H9 (cell line): ENCODE results near the gene CTSW. TPM values are rescaled to one million over a fixed set of nuclear protein-coding genes. Genes with fewer than 3 reads are reported as not detected.

Experiments
- DNase-seq: peaks from one replicate; pipeline ENCODE4 v3.0.0-alpha.2; 2017
- H2AFZ ChIP-seq: one replicate; pipeline ENCODE4 v1.6.1; 2013; ENCODE audit warnings: mild to moderate bottlenecking, low read length, control low read depth, moderate library complexity
- H2AK5ac ChIP-seq: 2 replicates; pipeline ENCODE4 v1.6.1; 2013; ENCODE audit warnings: low read length, control low read depth, mixed read lengths; ENCODE audit not compliant: insufficient read length
- H2BK120ac ChIP-seq: one replicate; pipeline ENCODE4 v1.6.1; 2013; ENCODE audit warnings: low read depth, mild to moderate bottlenecking, low read length, control low read depth, inconsistent platforms; ENCODE audit not compliant: poor library complexity, severe bottlenecking
- H2BK12ac ChIP-seq: 2 replicates; pipeline ENCODE4 v1.6.1; 2013; ENCODE audit warnings: low read length, control low read depth, mixed read lengths, low read depth; ENCODE audit not compliant: insufficient read length
- H2BK15ac ChIP-seq: 2 replicates; pipeline ENCODE4 v1.6.1; 2013; ENCODE audit warnings: low read depth, low read length, control low read depth
- H2BK20ac ChIP-seq: one replicate; pipeline ENCODE4 v1.6.1; 2013; ENCODE audit warnings: low read depth, mild to moderate bottlenecking, low read length, control low read depth, inconsistent platforms; ENCODE audit not compliant: poor library complexity, severe bottlenecking
- H2BK5ac ChIP-seq: 2 replicates; pipeline ENCODE4 v1.6.1; 2013; ENCODE audit warnings: low read length, control low read depth, mixed read lengths; ENCODE audit not compliant: insufficient read length
- H3K14ac ChIP-seq: 2 replicates; pipeline ENCODE4 v1.6.1; 2013; ENCODE audit warnings: low read length, control low read depth; ENCODE audit not compliant: insufficient read depth
- H3K18ac ChIP-seq: 2 replicates; pipeline ENCODE4 v1.6.1; 2013; ENCODE audit warnings: low read depth, mild to moderate bottlenecking, mixed read lengths, low read length, control low read depth; ENCODE audit not compliant: insufficient read length
- H3K23ac ChIP-seq: 2 replicates; pipeline ENCODE4 v1.6.1; 2013; ENCODE audit warnings: low read length, control low read depth, mixed read lengths, low read depth; ENCODE audit not compliant: insufficient read length
- H3K23me2 ChIP-seq: 2 replicates; pipeline ENCODE4 v1.6.1; 2013; ENCODE audit warnings: low read depth, mild to moderate bottlenecking, mixed read lengths, low read length, control low read depth; ENCODE audit not compliant: insufficient read length, poor library complexity, severe bottlenecking
- H3K27ac ChIP-seq: 2 replicates; pipeline ENCODE4 v1.5.1; 2013; ENCODE audit warnings: low read length, control low read depth, mixed read lengths, low read depth; ENCODE audit not compliant: insufficient read length
- H3K27me3 ChIP-seq: 2 replicates; pipeline ENCODE4 v1.6.1; 2013; ENCODE audit warnings: low read length, control low read depth, inconsistent platforms; ENCODE audit not compliant: insufficient read depth
- H3K4ac ChIP-seq: 2 replicates; pipeline ENCODE4 v1.6.1; 2013; ENCODE audit warnings: low read depth, mild to moderate bottlenecking, control low read depth, inconsistent platforms, low read length, moderate library complexity
- H3K4me1 ChIP-seq: 2 replicates; pipeline ENCODE4 v1.6.1; 2013; ENCODE audit warnings: low read length, control low read depth, inconsistent platforms; ENCODE audit not compliant: insufficient read depth
- H3K4me2 ChIP-seq: 2 replicates; pipeline ENCODE4 v1.6.1; 2013; ENCODE audit warnings: low read length, control low read depth, mixed read lengths; ENCODE audit not compliant: insufficient read length, insufficient read depth
- H3K56ac ChIP-seq: 2 replicates; pipeline ENCODE4 v1.6.1; 2013; ENCODE audit warnings: low read depth, mild to moderate bottlenecking, mixed read lengths, low read length, control low read depth; ENCODE audit not compliant: insufficient read length
- H3K79me1 ChIP-seq: 2 replicates; pipeline ENCODE4 v1.6.1; 2013; ENCODE audit warnings: low read depth, mild to moderate bottlenecking, moderate library complexity, low read length, control low read depth, inconsistent platforms; ENCODE audit not compliant: insufficient read depth, poor library complexity, severe bottlenecking
- H3K79me2 ChIP-seq: 2 replicates; pipeline ENCODE4 v1.6.1; 2013; ENCODE audit warnings: low read length, control low read depth, inconsistent platforms; ENCODE audit not compliant: insufficient read depth
- H3K9ac ChIP-seq: 2 replicates; pipeline ENCODE4 v1.6.1; 2013; ENCODE audit warnings: low read length, control low read depth, mixed read lengths; ENCODE audit not compliant: insufficient read length; ENCODE audit errors: extremely low read depth
- H3K9me3 ChIP-seq: one replicate; pipeline ENCODE4 v1.6.1; 2013; ENCODE audit warnings: low read depth, low read length, inconsistent platforms; ENCODE audit not compliant: control insufficient read depth
- H3T11ph ChIP-seq: one replicate; pipeline ENCODE4 v1.6.1; 2013; ENCODE audit warnings: mild to moderate bottlenecking, low read length, control low read depth, inconsistent platforms
- H4K20me1 ChIP-seq: one replicate; pipeline ENCODE4 v1.6.1; 2013; ENCODE audit not compliant: control insufficient read depth, insufficient read length, insufficient read depth
- H4K5ac ChIP-seq: 2 replicates; pipeline ENCODE4 v1.6.1; 2013; ENCODE audit warnings: low read depth, mild to moderate bottlenecking, mixed read lengths, low read length, control low read depth; ENCODE audit not compliant: insufficient read length
- H4K8ac ChIP-seq: replicated peaks from 2 replicates; pipeline ENCODE4 v1.6.1; 2013; ENCODE audit warnings: low read length, control low read depth, mixed read lengths, low read depth; ENCODE audit not compliant: insufficient read length
- H4K91ac ChIP-seq: 2 replicates; pipeline ENCODE4 v1.6.1; 2013; ENCODE audit warnings: low read depth, mild to moderate bottlenecking, moderate library complexity, mixed read lengths, low read length, control low read depth; ENCODE audit not compliant: insufficient read length
- H3K27ac Mint-ChIP-seq, 3 experiments: 2 replicates in 2 of 3; 3 replicates in 1 of 3; pipeline ENCODE4 v1.8.0; 2020 to 2021; ENCODE audit warnings: mixed read lengths in 3 of 3, mild to moderate bottlenecking in 1 of 3, moderate library complexity in 1 of 3
- H3K27me3 Mint-ChIP-seq: 2 replicates; pipeline ENCODE4 v1.8.0; 2021; ENCODE audit warnings: low read depth, mild to moderate bottlenecking, moderate library complexity, mixed read lengths
- H3K36me3 Mint-ChIP-seq, 3 experiments: 2 replicates in 2 of 3; 3 replicates in 1 of 3; pipeline ENCODE4 v1.8.0; 2020 to 2021; ENCODE audit warnings: low read depth in 3 of 3, mixed read lengths in 3 of 3; ENCODE audit not compliant: insufficient read depth in 1 of 3
- H3K4me1 Mint-ChIP-seq, 2 experiments: 2 replicates each; pipeline ENCODE4 v1.8.0; 2020; ENCODE audit warnings: mixed read lengths in 2 of 2
- H3K4me3 Mint-ChIP-seq, 2 experiments: 2 replicates in 1 of 2; 3 replicates in 1 of 2; pipeline ENCODE4 v1.8.0; 2020 to 2021; ENCODE audit warnings: mild to moderate bottlenecking in 2 of 2, mixed read lengths in 2 of 2, moderate library complexity in 1 of 2
- H3K9me3 Mint-ChIP-seq, 2 experiments: 2 replicates in 1 of 2; 3 replicates in 1 of 2; pipeline ENCODE4 v1.8.0; 2020; ENCODE audit warnings: mild to moderate bottlenecking in 2 of 2, mixed read lengths in 2 of 2, moderate library complexity in 1 of 2
- WGBS: extraction: QIAGEN DNeasy Blood & Tissue Kit; methylation state at CpG from one replicate; pipeline ENCODE4 v1.1.7; 2013; ENCODE audit warnings: missing lambda C conversion rate, low lambda C conversion rate, mixed read lengths; ENCODE audit not compliant: insufficient read length; ENCODE audit errors: extremely low coverage; 5-methylcytosine and 5-hydroxymethylcytosine counted together
- total RNA-seq: library from RNA; stranded (reverse); gene quantifications from 2 replicates; pipeline ENCODE4 v1.2.1, GENCODE V29; 2021
- TF ChIP-seq, protein P1 (sequence below): fragments of 200-600 bp; sonication (generic); conservative IDR thresholded peaks from 3 replicates; pipeline ENCODE4 v1.8.0; 2021; ENCODE audit warnings: antibody characterized with exemption, mild to moderate bottlenecking

The CTSW gene
- total RNA-seq, 1 experiment from 2014 or later, result not detected

GRCh38 chr11:65912845-65913244, 33.2 kb downstream of the CTSW start:
- Histone ChIP-seq H3K4me2 (no peak overlapping the region), H2BK120ac (no peak overlapping the region), H3K23me2 (no peaks in the 10 kb centered on the region), H2BK5ac (no peak overlapping the region), H4K8ac (no peak overlapping the region), H3K14ac (no peak overlapping the region), H4K20me1 (no peaks in the 10 kb centered on the region), H3K27ac (no peak overlapping the region), H3K27me3 (no peaks in the 10 kb centered on the region), H3K4ac (no peak overlapping the region), H2BK12ac (no peak overlapping the region), H3K23ac (no peak overlapping the region), H3K9ac (no peak overlapping the region), H3K56ac (no peak overlapping the region), H3T11ph (no peak overlapping the region), H3K18ac (no peak overlapping the region), H4K5ac (no peak overlapping the region), H3K4me1 (no peaks in the 10 kb centered on the region; the same call in 1 of the 2 replicates), H2BK20ac (no peak overlapping the region), H2AK5ac (no peak overlapping the region), H2AFZ (no peak overlapping the region), H4K91ac (no peak overlapping the region), H3K9me3 (no peaks in the 10 kb centered on the region), H3K79me2 (no peaks in the 10 kb centered on the region), H3K79me1 (no peaks in the 10 kb centered on the region), H2BK15ac (no peak overlapping the region)
- H3K27me3 Mint-ChIP-seq, result peaks cover 37% of the 10 kb centered on the region
- no peak overlapping the region for H3K4me3 Mint-ChIP-seq
- no peak overlapping the region for H3K27ac Mint-ChIP-seq
- H3K36me3 Mint-ChIP-seq, result peaks cover 0 to 7% (median 5%) of the 10 kb centered on the region in 3 experiments; a peak in 3 of 7 replicates
- no peaks in the 10 kb centered on the region; a peak in 1 of 5 replicates for H3K9me3 Mint-ChIP-seq
- H3K4me1 Mint-ChIP-seq, result peaks cover 18 to 21% of the 10 kb centered on the region in 2 experiments
- TF ChIP-seq, protein P1, sequence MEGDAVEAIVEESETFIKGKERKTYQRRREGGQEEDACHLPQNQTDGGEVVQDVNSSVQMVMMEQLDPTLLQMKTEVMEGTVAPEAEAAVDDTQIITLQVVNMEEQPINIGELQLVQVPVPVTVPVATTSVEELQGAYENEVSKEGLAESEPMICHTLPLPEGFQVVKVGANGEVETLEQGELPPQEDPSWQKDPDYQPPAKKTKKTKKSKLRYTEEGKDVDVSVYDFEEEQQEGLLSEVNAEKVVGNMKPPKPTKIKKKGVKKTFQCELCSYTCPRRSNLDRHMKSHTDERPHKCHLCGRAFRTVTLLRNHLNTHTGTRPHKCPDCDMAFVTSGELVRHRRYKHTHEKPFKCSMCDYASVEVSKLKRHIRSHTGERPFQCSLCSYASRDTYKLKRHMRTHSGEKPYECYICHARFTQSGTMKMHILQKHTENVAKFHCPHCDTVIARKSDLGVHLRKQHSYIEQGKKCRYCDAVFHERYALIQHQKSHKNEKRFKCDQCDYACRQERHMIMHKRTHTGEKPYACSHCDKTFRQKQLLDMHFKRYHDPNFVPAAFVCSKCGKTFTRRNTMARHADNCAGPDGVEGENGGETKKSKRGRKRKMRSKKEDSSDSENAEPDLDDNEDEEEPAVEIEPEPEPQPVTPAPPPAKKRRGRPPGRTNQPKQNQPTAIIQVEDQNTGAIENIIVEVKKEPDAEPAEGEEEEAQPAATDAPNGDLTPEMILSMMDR, result no peak
- no peak for DNase-seq
- WGBS, result no CpG with 5 or more reads among the region's 4 CpGs
